Right atrium auricular region (tissue), 2 donors: ENCODE data around the gene PRCP. TPM values are rescaled to one million over a fixed set of nuclear protein-coding genes. Genes with fewer than 3 reads are reported as not detected.

ENCODE experiments used
- DNase-seq: peaks from one replicate; pipeline ENCODE4 v3.0.0-alpha.2; 2019; ENCODE audit warnings: low spot score
- H3K27ac ChIP-seq, 2 donors: fragments of 200-600 bp; sonication (generic); 1 replicate in 1 of 2; 2 replicates in 1 of 2; pipeline ENCODE4 v1.5.1; 2016 to 2019
- H3K27me3 ChIP-seq, 2 donors: fragments of 200-600 bp; sonication (generic); one replicate each; pipeline versions ENCODE4 v1.5.1 to v1.6.0; 2017 to 2019
- H3K36me3 ChIP-seq: fragments of 200-600 bp; sonication (generic); one replicate; pipeline ENCODE4 v1.5.1; 2016
- H3K4me1 ChIP-seq, 2 donors: fragments of 200-600 bp; sonication (generic); one replicate each; pipeline versions ENCODE4 v1.5.1 to v1.6.0; 2017 to 2019
- H3K4me3 ChIP-seq, 2 donors: fragments of 200-600 bp; sonication (generic); 1 replicate in 1 of 2; 2 replicates in 1 of 2; pipeline ENCODE4 v1.5.1; 2017 to 2019; ENCODE audit warnings: mild to moderate bottlenecking in 1 of 2, moderate library complexity in 1 of 2
- H3K9me3 ChIP-seq, 2 donors: fragments of 200-600 bp; sonication (generic); one replicate each; pipeline ENCODE4 v1.5.1; 2019
- CTCF ChIP-seq, 2 donors: fragments of 200-600 bp; sonication (generic); IDR thresholded peaks; one replicate each; pipeline ENCODE4 v1.5.1; 2019; ENCODE audit warnings: antibody characterized with exemption in 2 of 2
- total RNA-seq, 2 donors: library from RNA; depleted of rRNA; stranded (reverse); fragments of >200 nt; gene quantifications; one replicate each; pipeline ENCODE4 v1.1.0, GENCODE V29; 2016

PRCP gene
- total RNA-seq, 2 donors from 2014 or later = 52.5 to 60.1 TPM

- Histone ChIP-seq H3K27ac (no peak overlapping the region), H3K4me3 (no peak overlapping the region), H3K36me3 (no peaks in the 10 kb centered on the region), H3K27me3 (no peaks in the 10 kb centered on the region), H3K9me3 (no peaks in the 10 kb centered on the region), H3K4me1 (no peaks in the 10 kb centered on the region)
- TF ChIP-seq CTCF (IDR thresholded peaks at IDR 0.05) = no peak
- no peak for DNase-seq
Observed at GRCh38 chr11:82810738-82811137, 89.5 kb downstream of the PRCP start.

GRCh38 chr11:82810326-82810725 is 89.9 kb downstream of the PRCP start:
- H3K27me3 ChIP-seq = no peaks in the 10 kb centered on the region
- DNase-seq = no peak
- H3K27ac ChIP-seq = no peak overlapping the region
- no peak overlapping the region for H3K4me3 ChIP-seq
- no peaks in the 10 kb centered on the region for H3K4me1 ChIP-seq
- H3K9me3 ChIP-seq = no peaks in the 10 kb centered on the region
- TF ChIP-seq CTCF (IDR thresholded peaks at IDR 0.05) = no peak
- H3K36me3 ChIP-seq = no peaks in the 10 kb centered on the region

GRCh38 chr11:82807646-82808045 is 92.6 kb downstream of the PRCP start:
- no peak overlapping the region for H3K27ac ChIP-seq
- H3K4me1 ChIP-seq = no peaks in the 10 kb centered on the region
- no peaks in the 10 kb centered on the region for H3K9me3 ChIP-seq
- no peak for TF ChIP-seq CTCF (IDR thresholded peaks at IDR 0.05)
- H3K4me3 ChIP-seq = no peak overlapping the region
- H3K27me3 ChIP-seq = no peaks in the 10 kb centered on the region
- no peaks in the 10 kb centered on the region for H3K36me3 ChIP-seq
- no peak for DNase-seq

- DNase-seq = no peak
- Histone ChIP-seq H3K4me3 (no peak overlapping the region), H3K36me3 (no peaks in the 10 kb centered on the region), H3K27ac (no peak overlapping the region), H3K4me1 (peaks cover 0 to under 1% of the 10 kb centered on the region in 2 donors), H3K27me3 (no peaks in the 10 kb centered on the region), H3K9me3 (no peaks in the 10 kb centered on the region)
- TF ChIP-seq CTCF (IDR thresholded peaks at IDR 0.05) = no peak
Observed at GRCh38 chr11:82802710-82803109, 97.5 kb downstream of the PRCP start.

GRCh38 chr11:82796998-82797961 is 103.0 kb downstream of the PRCP start:
- TF ChIP-seq CTCF (IDR thresholded peaks at IDR 0.05) = no peak
- H3K4me1 ChIP-seq = peaks cover 0 to 13% of the 10 kb centered on the region in 2 donors
- H3K4me3 ChIP-seq = no peak overlapping the region
- no peaks in the 10 kb centered on the region for H3K9me3 ChIP-seq
- peak overlapping the region in 1 of 2 donors; percentile 18 for H3K27ac ChIP-seq
- no peaks in the 10 kb centered on the region for H3K36me3 ChIP-seq
- no peaks in the 10 kb centered on the region for H3K27me3 ChIP-seq
- DNase-seq = no peak
